Keratinocyte (primary cell): ENCODE measurements around the gene ACKR3. TPM values are rescaled to one million over a fixed set of nuclear protein-coding genes. Genes with fewer than 3 reads are reported as not detected.

Source experiments
- DNase-seq: peaks from one replicate; pipeline ENCODE4 v3.0.0-alpha.2; 2011; ENCODE audit warnings: low read depth, missing footprints, low spot score
- FAIRE-seq: peaks from 2 replicates; lab custom pipeline; 2011; peaks lifted over from hg19 to GRCh38; lab: Jason Lieb, UNC
- H2AFZ ChIP-seq: 2 replicates; pipeline ENCODE4 v1.6.0; 2012; ENCODE audit warnings: low read length, control low read depth, inconsistent platforms; ENCODE audit not compliant: control insufficient read depth
- H3K27ac ChIP-seq: 2 replicates; pipeline ENCODE4 v1.5.1; 2011; ENCODE audit warnings: low read length; ENCODE audit not compliant: control insufficient read depth, insufficient read depth
- H3K27me3 ChIP-seq: 3 replicates; pipeline ENCODE4 v1.6.0; 2011; ENCODE audit warnings: low read length; ENCODE audit not compliant: control insufficient read depth, insufficient read depth; ENCODE audit errors: extremely low read depth
- H3K36me3 ChIP-seq, 2 experiments: 2 replicates in 1 of 2; 3 replicates in 1 of 2; pipeline ENCODE4 v1.5.1; 2011; ENCODE audit warnings: low read length in 2 of 2, mild to moderate bottlenecking in 1 of 2; ENCODE audit not compliant: control insufficient read depth in 2 of 2, insufficient read depth in 2 of 2; ENCODE audit errors: extremely low read depth in 1 of 2
- H3K4me1 ChIP-seq: 3 replicates; pipeline ENCODE4 v1.5.1; 2011; ENCODE audit warnings: low read length; ENCODE audit not compliant: control insufficient read depth, insufficient read depth; ENCODE audit errors: extremely low read depth
- H3K4me2 ChIP-seq: 3 replicates; pipeline ENCODE4 v1.6.0; 2011; ENCODE audit warnings: low read depth, low read length; ENCODE audit not compliant: control insufficient read depth, insufficient read depth; ENCODE audit errors: extremely low read depth
- H3K4me3 ChIP-seq, 3 experiments: fragments of 200-600 bp in 1 of 3; sonication (generic) in 1 of 3; 2 replicates in 2 of 3; 3 replicates in 1 of 3; pipeline ENCODE4 v1.5.1; 2011 to 2016; ENCODE audit warnings: low read length in 3 of 3, mild to moderate bottlenecking in 3 of 3, control low read depth in 2 of 3, inconsistent platforms in 1 of 3, low read depth in 1 of 3, mixed read lengths in 1 of 3, mixed run types in 1 of 3, moderate library complexity in 1 of 3; ENCODE audit not compliant: control insufficient read depth in 2 of 3, insufficient read depth in 2 of 3; ENCODE audit errors: extremely low read depth in 1 of 3
- H3K79me2 ChIP-seq: 2 replicates; pipeline ENCODE4 v1.6.0; 2012; ENCODE audit warnings: low read length; ENCODE audit not compliant: control insufficient read depth, insufficient read depth
- H3K9ac ChIP-seq: 3 replicates; pipeline ENCODE4 v1.6.0; 2011; ENCODE audit warnings: low read length; ENCODE audit not compliant: control insufficient read depth, insufficient read depth; ENCODE audit errors: extremely low read depth
- H3K9me1 ChIP-seq: 3 replicates; pipeline ENCODE4 v1.6.0; 2011; ENCODE audit warnings: low read length; ENCODE audit not compliant: control insufficient read depth, insufficient read depth; ENCODE audit errors: extremely low read depth
- H3K9me3 ChIP-seq: 2 replicates; pipeline ENCODE4 v1.5.1; 2012; ENCODE audit warnings: low read depth, low read length; ENCODE audit not compliant: control insufficient read depth
- H4K20me1 ChIP-seq: 3 replicates; pipeline ENCODE4 v1.6.0; 2011; ENCODE audit warnings: low read length; ENCODE audit not compliant: control insufficient read depth, insufficient read depth; ENCODE audit errors: extremely low read depth
- EZH2 ChIP-seq: IDR thresholded peaks from one replicate; pipeline ENCODE4 v1.6.1; 2012; ENCODE audit warnings: inconsistent platforms, mild to moderate bottlenecking, low read length, moderate library complexity
- dilution Hi-C: fragments of 300-500 bp; cut with MboI; formaldehyde crosslinking; loops from one replicate; pipeline ENCODE4 v1.7.0; 2020; ENCODE audit warnings: low sequenced_read_pairs; ENCODE audit not compliant: extremely low pct_ligation_motif_present
- polyA plus RNA-seq, 5 experiments: library from polyadenylated mRNA; depleted of rRNA in 3 of 5; stranded (reverse) in 3 of 5; stranded (forward) in 1 of 5; unstranded in 1 of 5; fragments of >200 nt; gene quantifications; 1 replicate in 1 of 5; 2 replicates in 3 of 5; 3 replicates in 1 of 5; pipeline versions ENCODE4 v1.2.1 to v1.2.3, GENCODE V29; 2011 to 2012; ENCODE audit warnings: missing spikeins in 2 of 5, low read depth in 1 of 5, low replicate concordance in 1 of 5
- TF ChIP-seq, protein P1 (sequence below), 3 experiments: IDR thresholded peaks in 1 of 3; conservative IDR thresholded peaks in 1 of 3; optimal IDR thresholded peaks in 1 of 3; 2 replicates in 2 of 3; 3 replicates in 1 of 3; pipeline versions ENCODE3 to v1.5.1; 2011; ENCODE audit warnings: low read length in 3 of 3, mild to moderate bottlenecking in 3 of 3, moderate library complexity in 2 of 3, control low read depth in 1 of 3, inconsistent platforms in 1 of 3; ENCODE audit not compliant: insufficient read depth in 2 of 3; ENCODE audit errors: extremely low read depth in 1 of 3

The ACKR3 gene
- polyA plus RNA-seq, 1 donor (not counting 4 experiments of a cell fraction or from before 2014, with no cell fraction given) = 29.4 TPM

DNA sequence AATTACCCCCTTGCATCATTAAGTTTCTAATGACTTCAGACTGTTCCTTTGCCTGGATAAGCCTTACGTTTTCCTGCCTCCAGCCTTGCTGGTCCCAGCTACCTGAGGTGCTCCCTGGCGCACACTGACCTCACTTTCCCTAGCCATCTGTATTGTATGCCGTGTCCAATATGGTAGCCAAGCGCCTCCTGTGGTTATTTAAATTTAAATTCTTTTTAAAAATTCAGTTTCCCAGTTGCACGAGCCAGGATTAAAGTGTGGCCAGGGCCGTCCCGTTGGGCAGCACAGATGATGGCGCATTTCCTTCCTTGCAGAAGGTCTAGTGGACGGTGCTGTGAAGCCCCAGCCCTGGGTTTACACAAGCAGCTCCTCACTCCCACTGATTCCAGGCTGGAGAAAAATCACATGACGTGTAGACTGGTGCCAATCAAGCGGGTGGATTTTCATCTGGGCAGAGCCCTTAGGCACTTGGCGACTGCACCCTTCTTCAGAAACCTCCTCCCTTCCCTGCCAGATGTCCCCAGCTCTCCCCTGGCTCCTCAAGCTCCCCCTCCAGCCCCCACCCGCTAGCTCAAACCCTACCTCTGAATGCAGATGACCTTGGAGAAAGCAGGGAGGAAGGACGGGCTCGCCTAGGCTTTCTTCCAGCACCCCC, 33.9 kb downstream of the ACKR3 start:
- Histone ChIP-seq H3K9ac (no peak overlapping the region), H4K20me1 (no peaks in the 10 kb centered on the region), H3K4me2 (no peak overlapping the region), H3K4me3 (no peak overlapping the region), H3K27ac (no peak overlapping the region), H2AFZ (no peak overlapping the region), H3K4me1 (peaks cover 11% of the 10 kb centered on the region), H3K36me3 (no peaks in the 10 kb centered on the region), H3K9me3 (no peaks in the 10 kb centered on the region), H3K9me1 (no peaks in the 10 kb centered on the region), H3K79me2 (no peaks in the 10 kb centered on the region), H3K27me3 (peaks cover 10% of the 10 kb centered on the region)
- no peak for DNase-seq
- no peak for FAIRE-seq
- TF ChIP-seq, protein P1, sequence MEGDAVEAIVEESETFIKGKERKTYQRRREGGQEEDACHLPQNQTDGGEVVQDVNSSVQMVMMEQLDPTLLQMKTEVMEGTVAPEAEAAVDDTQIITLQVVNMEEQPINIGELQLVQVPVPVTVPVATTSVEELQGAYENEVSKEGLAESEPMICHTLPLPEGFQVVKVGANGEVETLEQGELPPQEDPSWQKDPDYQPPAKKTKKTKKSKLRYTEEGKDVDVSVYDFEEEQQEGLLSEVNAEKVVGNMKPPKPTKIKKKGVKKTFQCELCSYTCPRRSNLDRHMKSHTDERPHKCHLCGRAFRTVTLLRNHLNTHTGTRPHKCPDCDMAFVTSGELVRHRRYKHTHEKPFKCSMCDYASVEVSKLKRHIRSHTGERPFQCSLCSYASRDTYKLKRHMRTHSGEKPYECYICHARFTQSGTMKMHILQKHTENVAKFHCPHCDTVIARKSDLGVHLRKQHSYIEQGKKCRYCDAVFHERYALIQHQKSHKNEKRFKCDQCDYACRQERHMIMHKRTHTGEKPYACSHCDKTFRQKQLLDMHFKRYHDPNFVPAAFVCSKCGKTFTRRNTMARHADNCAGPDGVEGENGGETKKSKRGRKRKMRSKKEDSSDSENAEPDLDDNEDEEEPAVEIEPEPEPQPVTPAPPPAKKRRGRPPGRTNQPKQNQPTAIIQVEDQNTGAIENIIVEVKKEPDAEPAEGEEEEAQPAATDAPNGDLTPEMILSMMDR (optimal IDR thresholded peaks at IDR 0.05 in 1 of 3, IDR thresholded peaks at IDR 0.05 in 1 of 3, conservative IDR thresholded peaks at IDR 0.05 in 1 of 3; ENCODE audit: extremely low read depth in 1 of 3, insufficient read depth in 2 of 3, low read length in 3 of 3) = no peak
- no peak for TF ChIP-seq EZH2
- dilution Hi-C loops = no loop called here

GRCh38 chr2:236604575-236605344, 35.1 kb downstream of the ACKR3 start:
- peaks cover 11% of the 10 kb centered on the region for H3K4me1 ChIP-seq
- H4K20me1 ChIP-seq = no peaks in the 10 kb centered on the region
- dilution Hi-C loops = no loop called here
- no peaks in the 10 kb centered on the region for H3K9me3 ChIP-seq
- no peak overlapping the region for H2AFZ ChIP-seq
- H3K36me3 ChIP-seq = no peaks in the 10 kb centered on the region
- FAIRE-seq = no peak
- no peak overlapping the region for H3K4me3 ChIP-seq
- H3K4me2 ChIP-seq = no peak overlapping the region
- peaks cover 10% of the 10 kb centered on the region for H3K27me3 ChIP-seq
- no peaks in the 10 kb centered on the region for H3K79me2 ChIP-seq
- TF ChIP-seq EZH2 = no peak
- TF ChIP-seq, protein P1 (optimal IDR thresholded peaks at IDR 0.05 in 1 of 3, IDR thresholded peaks at IDR 0.05 in 1 of 3, conservative IDR thresholded peaks at IDR 0.05 in 1 of 3; ENCODE audit: extremely low read depth in 1 of 3, insufficient read depth in 2 of 3, low read length in 3 of 3) = no peak
- H3K9ac ChIP-seq = no peak overlapping the region
- no peaks in the 10 kb centered on the region for H3K9me1 ChIP-seq
- no peak overlapping the region for H3K27ac ChIP-seq
- DNase-seq = no peak
